Measurements from ENCODE around the gene TNS1.
"Not testable (repeated sequence)": the region's sequence is repeated elsewhere in the genome, so short reads cannot be mapped to it uniquely, and the experiment has no call there.

TNS1 gene

GRCh38 chr2:218029366-218030360, 26.9 kb upstream of the TNS1 start:
- peak; percentile 27 for DNase-seq

DNA sequence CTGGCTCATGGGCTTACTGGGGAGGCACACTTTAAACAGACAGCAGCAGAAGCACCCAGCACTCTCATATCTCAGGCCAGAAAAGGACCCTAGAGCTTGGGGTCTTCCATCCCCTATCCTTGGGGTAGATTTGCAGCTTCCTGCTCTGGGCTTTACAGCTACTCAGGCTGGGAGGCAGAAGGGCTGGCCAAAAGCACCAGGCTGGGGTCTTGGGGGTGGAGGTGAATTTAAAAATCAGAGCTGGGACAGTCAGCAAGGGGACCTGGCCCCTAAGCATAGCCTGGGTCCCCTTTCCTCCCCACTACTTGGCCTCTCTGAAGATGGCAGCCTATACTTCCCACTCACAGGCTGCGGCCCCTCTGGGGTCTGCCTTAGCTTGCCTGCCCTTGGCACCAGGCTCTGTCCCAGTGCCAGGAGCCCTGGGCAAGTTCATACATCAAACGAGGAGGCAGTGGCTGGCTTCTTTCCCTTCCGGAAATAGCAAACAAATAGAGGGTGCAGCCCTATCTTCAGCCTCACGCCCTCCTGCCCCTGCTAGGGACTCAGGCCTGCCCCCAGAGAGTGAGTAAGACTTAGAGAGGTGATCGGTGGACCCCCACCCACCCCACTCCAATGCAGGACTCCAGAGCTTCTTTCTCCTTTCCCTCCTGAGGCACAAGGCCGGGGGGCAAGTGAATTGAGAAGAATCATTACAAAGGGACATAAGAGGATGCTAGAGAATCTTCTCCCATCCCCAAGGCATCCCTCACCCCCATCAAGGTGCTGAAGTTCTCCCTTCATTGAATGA, 26.0 kb upstream of the TNS1 start:
- no peak for DNase-seq

GRCh38 chr2:218028189-218028495, 25.3 kb upstream of the TNS1 start:
- no peak for DNase-seq

GRCh38 chr2:218027426-218028188, 24.8 kb upstream of the TNS1 start:
- DNase-seq, result no peak

DNA sequence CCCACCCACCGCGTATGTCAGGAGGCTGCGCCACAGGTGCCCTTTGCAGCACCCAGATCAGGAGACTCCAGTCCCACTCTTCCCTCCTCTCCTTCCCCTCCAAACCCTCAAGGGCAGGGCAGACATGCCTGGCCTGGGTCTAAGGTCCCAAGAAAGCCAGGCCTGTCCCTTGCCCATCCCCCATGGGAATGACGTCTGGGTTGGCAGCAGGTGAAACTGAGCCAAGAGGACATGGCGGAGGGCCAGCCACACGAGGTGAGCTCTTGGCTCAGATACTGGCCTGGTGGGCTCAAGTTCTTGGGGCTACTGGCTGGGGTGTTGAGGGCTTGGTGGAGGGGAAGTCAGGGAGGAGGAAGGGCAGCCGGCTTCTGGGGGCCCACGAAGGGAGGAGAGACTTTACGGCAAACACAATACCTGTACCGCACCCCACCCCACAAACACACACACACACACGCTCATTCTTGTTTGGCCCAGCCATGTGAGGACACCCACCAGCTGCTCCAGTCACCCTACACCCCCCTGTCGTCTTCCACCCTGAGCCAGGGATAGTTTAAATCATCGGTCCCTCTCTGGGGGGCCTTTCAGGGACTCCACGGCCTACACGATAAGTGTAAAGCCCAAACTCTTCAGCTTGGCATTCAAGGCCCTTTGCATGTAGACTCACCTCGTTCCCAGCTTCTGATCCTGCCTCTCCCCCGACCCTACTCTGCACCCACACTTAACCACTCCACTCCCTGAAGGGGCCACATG, 24.1 kb upstream of the TNS1 start:
- no peak for DNase-seq

DNA sequence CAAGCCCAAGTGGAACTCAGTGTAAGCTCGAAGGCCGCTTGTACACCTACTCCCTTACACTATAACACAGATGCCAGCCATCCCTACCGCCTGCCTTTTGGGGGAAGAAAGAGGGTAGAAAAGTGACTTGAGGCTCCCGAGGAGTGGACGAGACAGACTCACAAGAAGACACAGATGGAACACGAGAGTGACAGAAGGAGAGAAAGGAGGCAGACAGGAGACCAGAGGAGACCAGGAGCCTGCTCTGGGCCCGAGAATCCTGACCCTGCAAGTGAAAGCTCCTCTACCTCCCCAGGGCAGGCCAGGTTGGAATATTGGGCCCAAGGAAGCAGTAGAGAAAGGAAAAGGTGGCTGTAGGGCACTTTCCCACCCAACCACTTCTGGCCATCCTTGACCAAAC, 23.4 kb upstream of the TNS1 start:
- DNase-seq, result no peak

GRCh38 chr2:218024871-218025270, 22.1 kb upstream of the TNS1 start:
- DNase-seq, result no peak

DNA sequence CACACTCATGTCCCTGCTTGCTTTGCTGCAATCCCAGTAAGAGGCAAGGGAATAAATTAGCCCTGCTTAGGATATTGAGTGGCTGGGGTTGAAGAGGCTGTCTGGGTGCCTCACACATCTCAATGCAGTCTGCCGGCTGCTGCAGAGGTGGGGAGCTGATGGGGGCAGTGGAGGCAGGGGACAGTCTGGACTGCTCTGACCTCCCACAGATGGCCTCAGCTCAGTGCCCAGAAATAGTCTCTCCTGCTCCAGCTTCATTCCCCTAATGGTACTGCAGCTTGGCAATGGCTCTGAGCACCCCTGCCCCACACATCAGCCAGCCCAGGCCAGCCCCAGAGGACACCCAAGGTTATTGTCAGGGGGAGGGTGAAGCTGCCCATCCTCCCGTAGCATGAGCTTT, 21.5 kb upstream of the TNS1 start:
- DNase-seq, result no peak

- DNase-seq, result no peak
Measured at GRCh38 chr2:218023636-218024035, 20.8 kb upstream of the TNS1 start.

DNA sequence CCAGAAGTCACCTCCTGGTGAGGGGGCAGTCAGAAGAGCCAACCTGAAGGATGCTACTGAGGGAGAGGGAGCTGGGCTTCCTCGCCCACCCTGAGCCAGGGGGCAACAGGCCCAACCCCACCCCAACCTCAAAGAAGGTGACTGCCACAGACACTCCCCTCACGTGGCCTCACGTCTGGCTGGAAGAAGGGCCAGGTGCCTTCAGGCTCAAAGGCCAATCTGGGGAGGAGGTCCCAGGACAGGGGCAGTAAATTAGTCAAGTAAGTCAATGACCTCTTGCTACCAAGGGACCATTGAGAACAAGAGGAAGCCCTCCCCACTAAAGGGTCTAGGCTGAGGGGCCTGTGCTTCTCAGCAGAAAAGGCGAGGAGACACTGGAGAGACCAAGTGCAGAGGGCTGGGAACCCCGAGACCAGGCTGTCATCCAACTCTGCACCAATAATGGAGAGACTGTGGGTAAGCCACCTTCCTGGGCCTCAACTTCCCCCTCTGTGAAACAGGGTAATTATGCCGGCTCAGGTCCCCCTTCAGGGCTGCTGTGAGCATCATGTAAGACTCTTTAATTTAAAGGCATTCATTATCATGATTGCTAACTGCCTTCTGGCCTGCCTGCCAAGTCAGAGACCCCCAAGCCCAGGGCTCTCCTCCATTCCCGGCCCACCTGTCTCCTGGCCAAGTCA, 20.2 kb upstream of the TNS1 start:
- DNase-seq, result no peak

DNA sequence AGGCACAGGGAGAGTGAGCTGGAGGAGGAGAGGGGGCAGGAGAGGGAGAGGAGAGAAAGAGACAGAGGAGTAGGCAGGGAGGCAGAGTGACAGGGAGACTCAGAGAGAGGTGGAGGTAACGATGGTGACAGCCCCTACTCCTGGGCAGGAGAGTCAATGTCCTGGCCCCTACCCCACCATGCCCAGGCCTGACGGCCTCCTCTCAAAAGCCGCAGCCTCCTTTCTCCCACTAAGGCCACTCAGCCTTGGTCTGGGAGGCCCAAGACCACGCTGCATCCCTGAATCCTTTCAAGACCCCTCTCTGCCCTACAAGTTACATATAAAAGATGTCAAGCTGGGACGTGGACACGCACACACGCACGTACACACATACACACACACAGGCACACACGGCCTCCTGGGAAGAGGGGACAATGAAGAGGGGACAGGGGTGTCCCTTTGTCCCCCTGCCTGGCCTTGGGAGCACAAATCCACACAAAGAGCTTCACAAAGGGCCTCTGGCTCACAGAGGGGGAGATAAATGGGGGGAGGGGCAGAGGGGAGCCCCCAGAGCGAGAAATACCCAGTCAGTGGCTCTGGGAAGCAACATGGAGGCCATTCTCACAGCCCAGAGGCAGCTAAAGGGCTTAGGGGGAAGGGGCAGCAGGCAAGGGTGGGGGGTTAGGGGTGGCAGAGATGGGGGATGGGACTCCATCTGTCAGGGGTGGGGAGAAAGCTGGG, 19.5 kb upstream of the TNS1 start:
- peak; percentile 42 for DNase-seq

DNA sequence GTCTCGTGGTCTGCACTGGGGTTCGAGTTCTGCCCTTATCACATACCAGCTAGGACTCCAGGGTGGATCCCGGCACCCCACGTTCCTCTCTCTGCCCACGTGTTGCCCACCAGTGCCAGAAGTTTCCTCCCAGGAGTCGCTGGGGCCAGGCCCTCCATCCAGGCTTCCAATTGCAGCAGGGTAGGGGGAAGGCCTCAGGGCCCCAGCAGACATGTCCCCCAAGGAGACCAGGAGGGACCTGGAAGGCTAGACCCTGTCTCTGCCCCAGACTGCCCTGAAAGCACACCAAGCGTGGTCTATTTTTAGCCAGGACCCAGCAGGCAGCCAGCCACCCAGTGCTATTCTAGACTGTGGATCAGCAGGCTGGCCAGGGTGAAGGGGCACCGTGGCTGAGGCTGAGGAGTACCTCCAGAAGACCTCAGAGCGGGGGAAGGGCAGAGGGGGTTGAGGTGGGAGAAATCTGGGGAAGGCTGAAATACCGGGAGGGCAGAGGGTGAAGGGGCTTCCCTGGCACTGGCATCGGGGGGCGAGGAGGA, 18.8 kb upstream of the TNS1 start:
- DNase-seq, result no peak

GRCh38 chr2:218020966-218021535, 18.3 kb upstream of the TNS1 start:
- no peak for DNase-seq

DNA sequence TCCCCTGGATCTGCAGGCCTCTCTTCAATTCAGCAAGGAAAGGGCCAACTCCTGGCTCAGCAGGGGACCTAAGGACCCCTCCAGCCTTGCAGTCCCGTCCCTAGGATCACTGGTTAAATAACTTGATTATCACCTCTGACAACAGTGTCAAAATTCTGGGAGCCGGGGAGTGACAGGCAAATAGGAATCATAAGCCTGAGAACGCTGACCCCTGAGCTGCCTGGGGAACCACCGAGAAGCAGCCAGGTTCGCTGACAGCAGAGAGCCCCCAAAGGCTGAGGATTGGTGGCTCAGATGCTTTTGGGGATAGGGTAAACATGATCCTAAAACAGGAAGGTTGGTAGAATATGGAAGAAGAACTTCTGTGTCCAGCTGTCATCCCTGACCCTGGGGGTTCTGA, 17.5 kb upstream of the TNS1 start:
- no peak for DNase-seq

DNA sequence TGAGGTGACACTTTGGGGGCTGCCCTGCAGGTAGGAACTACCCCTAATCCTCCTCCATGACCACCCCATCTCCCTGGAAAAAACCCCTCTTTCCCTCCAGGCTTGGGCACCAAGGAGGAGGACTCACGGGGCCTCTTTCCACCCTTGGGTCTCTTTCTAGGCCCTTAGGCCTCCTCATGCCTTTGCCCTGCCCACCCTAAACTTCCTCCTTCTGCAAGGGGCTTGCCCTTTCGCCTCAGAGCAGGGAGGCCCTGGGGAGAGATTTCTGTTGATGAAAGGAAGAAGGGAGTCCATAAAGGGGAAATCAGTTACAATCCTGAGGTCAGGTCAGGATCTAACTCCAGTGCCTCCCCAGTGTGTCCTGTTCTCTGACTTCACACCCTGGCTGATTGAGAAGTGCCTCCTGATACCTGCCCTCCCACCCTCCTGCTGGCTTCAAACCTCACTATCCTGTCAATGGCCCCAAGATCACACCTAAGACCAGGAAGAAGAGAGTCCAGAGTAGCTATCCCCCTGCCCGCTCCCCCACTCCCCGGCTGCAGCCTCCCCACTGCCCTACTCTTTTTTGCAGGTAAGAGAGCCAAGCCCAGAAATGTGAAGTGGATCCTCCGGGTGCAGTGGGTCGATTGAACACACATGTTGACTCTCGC, 16.7 kb upstream of the TNS1 start:
- DNase-seq, result no peak

GRCh38 chr2:218018842-218019125, 16.0 kb upstream of the TNS1 start:
- DNase-seq, result not testable (repeated sequence)

- DNase-seq, result no peak
Measured at GRCh38 chr2:218017211-218018053, 14.6 kb upstream of the TNS1 start.

GRCh38 chr2:218016810-218017209, 14.0 kb upstream of the TNS1 start:
- DNase-seq, result no peak
